NCI-H128 (cell line): ENCODE measurements around the gene PPP2R1A.
"Not testable (repeated sequence)": the region's sequence is repeated elsewhere in the genome, so short reads cannot be mapped to it uniquely, and the experiment has no call there.

ENCODE experiments used
- DNase-seq: peaks from one replicate; lab custom pipeline; 2025; ENCODE audit not compliant: unreplicated experiment; lab: John Stamatoyannopoulos, UW

PPP2R1A gene

DNA sequence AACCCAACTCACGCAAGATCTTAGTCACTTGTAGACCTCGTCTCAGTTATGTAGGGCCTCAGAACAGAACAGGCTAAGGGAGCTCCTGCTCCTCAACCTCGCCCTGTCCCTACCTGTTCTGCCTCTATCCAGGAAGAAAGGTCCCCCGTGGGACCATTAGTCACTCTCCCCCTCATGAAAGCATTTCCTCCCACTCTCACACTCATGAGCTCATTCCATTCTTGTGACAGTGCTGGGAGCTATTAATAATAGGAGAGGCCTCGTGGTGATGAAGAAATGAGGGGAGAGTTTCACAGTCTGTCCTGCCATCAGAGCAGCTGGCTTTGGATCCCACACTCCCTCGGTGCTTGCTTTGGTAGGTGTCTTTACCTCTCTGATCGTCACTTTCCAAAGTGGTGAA, 10.2 kb downstream of the PPP2R1A start:
- no peak for DNase-seq

DNA sequence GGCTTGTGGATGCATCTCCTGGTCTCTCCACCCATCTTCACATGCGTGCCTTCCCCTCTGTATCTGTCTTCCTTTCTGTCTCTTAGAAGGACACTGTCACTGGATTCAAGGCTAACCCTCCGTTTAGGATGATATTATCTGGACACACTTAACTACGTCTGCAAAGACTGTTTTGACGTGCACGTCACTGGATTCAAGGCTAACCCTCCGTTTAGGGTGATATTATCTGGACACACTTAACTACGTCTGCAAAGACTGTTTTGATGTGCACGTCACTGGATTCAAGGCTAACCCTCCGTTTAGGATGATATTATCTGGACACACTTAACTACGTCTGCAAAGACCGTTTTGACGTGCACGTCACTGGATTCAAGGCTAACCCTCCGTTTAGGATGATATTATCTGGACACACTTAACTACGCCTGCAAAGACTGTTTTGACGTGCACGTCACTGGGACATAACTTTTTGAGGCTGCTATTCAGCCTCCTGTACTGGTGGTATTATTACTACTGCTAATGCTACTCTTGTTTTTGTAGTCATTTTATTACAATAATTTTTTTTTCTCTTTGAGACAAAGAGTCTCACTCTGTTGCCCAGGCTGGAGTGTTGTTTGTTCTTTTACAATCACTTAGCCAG, 11.0 kb downstream of the PPP2R1A start:
- not testable (repeated sequence) for DNase-seq

DNA sequence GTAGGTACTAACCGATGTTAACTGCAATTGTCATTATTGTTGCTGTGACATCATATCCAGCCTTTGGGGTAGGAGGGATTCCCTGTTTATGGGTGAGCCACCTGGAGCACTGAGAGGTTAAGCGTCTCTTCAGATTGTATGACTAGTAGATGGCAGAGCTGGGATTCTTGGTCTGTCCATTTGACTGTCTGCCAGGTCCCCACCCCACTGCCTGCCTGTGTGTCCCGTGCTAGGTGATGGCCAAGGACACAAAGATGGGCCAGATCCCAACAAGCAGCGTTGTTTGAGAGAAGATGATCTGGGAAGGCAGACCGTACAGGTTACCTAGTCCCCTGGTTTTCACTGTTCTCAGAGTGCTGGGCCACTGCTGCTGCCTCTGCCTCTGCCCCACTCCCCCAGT, 16.6 kb downstream of the PPP2R1A start:
- no peak for DNase-seq

DNA sequence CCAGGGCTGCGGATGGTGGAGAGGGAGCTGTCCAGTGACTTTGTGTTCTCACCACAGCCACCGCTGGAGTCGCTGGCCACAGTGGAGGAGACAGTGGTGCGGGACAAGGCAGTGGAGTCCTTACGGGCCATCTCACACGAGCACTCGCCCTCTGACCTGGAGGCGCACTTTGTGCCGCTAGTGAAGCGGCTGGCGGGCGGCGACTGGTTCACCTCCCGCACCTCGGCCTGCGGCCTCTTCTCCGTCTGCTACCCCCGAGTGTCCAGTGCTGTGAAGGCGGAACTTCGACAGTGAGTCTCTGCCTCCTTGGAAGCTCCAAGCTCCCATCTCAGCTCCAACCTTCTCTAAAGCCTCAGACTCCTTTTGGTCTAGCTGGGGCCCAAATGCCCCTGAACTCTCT, 21.4 kb downstream of the PPP2R1A start:
- DNase-seq, result no peak

DNA sequence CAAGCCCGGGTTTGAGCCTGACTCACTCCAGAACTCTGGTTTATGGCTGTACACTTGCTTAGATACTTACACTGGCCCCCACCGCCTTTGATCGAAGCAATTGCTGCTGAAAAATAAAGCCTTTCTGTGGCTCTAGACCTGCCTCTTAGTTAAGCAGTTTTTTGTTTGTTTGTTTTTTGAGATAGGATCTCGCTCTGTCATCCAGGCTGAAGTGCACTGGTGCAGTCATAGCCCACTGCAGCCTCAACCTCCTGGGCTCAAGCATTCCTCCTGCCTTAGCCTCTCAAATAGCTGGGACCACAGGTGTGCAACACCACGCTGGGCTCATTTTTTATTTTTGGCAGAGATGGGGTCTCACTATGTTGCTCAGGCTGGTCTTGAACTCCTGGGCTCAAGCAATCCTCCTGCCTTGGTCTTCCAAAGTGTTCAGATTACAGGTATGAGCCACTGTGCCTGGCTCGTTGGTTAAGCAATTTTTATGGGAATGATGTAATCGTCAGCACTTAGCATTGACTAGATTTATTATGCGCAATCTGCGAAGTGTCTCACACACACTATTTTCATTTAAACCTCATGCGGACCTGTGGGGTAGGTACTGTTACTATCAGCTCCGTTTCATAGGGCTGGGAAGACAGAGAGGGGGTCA, 22.2 kb downstream of the PPP2R1A start:
- no peak for DNase-seq

DNA sequence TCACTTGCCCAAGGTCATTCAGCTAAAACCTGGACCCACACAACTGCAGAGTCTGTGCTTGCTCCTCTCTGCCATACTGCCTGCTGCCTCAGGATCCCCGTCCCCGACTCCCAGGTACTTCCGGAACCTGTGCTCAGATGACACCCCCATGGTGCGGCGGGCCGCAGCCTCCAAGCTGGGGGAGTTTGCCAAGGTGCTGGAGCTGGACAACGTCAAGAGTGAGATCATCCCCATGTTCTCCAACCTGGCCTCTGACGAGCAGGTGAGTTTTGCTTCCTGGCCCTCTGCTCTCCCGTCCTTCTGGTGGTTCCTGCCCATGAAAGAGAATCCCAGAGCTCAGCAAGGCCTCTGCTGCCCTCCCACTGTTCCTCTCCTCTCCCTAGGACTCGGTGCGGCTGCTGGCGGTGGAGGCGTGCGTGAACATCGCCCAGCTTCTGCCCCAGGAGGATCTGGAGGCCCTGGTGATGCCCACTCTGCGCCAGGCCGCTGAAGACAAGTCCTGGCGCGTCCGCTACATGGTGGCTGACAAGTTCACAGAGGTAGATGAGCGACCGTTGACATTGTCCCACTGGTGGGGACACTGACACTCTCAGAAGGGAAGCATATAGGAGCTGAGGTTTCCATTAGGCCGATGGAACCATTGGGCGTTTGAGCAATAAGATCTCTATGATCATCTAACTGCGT, 22.9 kb downstream of the PPP2R1A start:
- no peak for DNase-seq

DNA sequence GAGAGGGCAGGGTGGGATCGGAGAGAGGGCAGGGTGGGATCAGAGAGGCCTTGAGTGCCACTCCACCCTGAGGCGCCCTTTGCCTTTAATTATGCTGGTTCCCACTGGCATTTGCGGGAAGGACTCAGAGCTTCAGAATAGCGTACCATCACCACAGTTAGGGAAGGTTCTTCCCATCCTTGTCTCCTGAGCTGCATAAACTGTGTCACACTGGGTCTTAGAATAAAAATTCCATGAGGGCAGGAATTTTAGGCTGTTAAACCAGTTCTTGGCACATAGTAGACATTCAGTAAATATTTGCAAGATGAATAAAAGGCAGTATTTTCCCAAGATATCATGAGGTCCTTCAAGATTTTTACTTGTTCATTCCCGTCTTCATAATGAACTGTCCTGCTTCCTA, 24.4 kb downstream of the PPP2R1A start:
- no peak for DNase-seq

DNA sequence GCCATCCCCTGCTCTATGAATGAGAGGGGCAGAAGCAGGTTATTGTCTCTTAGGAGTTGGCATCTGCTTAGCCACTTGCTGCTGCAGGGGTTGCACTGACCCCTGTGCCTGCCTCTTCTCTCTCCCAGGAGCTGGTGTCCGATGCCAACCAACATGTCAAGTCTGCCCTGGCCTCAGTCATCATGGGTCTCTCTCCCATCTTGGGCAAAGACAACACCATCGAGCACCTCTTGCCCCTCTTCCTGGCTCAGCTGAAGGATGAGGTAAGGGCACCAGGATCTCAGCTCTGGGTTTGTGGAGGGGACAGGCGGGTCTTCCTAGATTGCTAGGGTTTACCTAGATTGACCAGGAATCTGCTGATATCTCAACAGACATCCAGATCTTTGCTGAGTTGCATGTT, 26.5 kb downstream of the PPP2R1A start:
- no peak for DNase-seq

DNA sequence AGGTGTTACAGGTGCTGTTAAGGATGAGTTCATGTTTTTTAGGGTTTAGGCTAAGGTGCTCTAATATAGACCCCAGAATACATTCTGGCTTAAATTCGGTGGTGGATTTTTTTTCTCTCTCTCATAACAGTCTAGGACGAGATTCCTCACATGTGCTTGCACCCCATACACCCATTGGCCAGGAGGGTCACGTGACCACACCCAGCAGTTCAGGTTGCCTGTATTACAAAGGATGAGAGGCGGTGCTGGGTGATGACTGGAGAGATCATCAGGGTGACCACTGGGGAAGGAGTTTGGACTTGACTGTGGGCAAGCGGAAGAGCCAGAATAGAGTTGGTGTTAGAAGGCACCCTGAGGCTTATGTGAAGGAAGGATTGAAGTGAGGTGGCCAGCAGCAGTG, 27.7 kb downstream of the PPP2R1A start:
- DNase-seq, result no peak

DNA sequence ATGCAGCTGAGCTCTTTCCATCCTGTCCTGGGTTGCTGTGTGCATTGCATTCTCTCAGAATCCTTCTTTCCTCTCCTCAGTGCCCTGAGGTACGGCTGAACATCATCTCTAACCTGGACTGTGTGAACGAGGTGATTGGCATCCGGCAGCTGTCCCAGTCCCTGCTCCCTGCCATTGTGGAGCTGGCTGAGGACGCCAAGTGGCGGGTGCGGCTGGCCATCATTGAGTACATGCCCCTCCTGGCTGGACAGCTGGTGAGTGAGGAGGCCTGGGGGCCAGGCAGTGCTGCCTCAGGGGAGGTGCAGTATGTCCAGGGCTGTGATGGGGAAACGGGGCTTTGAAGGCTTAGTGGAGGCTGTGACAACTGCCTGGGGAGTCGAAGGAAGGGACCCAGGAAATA, 29.8 kb downstream of the PPP2R1A start:
- DNase-seq, result no peak

DNA sequence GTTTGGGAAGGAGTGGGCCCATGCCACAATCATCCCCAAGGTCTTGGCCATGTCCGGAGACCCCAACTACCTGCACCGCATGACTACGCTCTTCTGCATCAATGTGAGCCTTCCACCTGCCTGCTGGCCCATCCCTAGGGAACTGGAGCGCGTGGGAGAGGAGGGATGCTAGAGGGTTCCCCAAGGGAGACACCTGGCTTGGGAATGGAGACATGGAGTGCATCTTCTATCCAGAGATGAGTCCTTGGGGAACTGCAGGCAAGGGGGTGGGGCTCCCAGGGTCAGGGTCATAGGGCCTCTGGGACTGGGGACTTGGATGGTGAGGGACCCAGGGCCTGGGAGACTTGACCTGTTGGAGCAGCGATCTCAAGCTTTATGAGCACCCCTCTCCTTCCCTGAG, 31.2 kb downstream of the PPP2R1A start:
- no peak for DNase-seq

DNA sequence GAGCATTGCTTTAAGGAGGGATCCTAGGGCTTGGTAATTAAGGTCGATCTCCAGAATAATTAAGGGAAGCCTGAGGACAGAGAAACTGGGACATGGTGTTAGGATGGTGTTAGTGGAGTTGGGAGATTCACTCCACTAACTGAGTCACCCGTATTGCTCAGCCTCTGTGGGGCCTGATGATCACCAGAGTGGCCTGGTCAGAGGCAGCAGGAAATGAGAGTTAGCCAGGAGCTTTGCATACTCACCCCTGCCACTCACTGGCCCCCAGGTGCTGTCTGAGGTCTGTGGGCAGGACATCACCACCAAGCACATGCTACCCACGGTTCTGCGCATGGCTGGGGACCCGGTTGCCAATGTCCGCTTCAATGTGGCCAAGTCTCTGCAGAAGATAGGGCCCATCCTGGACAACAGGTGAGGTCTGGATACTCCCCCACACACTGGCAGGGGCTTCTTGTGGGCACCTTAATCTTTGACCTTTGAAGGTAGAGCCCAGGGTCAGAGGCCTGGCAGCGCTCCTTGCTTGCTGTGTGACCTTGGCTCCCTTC, 32.1 kb downstream of the PPP2R1A start:
- DNase-seq, result no peak

DNA sequence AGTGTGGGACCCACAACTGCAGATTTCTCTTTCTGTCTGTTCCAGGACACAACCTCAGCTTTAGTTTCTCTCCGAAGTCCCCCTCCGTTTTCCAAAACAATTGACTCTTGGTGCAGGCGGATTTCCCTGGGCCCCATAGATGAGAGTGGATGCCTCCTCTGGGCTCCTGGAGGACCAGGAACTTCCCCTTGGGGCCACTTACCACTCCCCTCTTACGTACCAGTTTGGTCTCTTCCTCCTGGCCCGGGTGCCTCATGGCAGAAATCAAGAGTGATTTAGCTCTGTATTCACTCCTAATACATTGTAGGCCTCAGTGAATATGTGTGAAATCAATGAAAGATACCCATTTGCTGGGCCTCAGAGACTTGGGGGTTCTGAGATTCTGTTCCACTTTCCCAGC, 34.4 kb downstream of the PPP2R1A start:
- DNase-seq, result no peak

DNA sequence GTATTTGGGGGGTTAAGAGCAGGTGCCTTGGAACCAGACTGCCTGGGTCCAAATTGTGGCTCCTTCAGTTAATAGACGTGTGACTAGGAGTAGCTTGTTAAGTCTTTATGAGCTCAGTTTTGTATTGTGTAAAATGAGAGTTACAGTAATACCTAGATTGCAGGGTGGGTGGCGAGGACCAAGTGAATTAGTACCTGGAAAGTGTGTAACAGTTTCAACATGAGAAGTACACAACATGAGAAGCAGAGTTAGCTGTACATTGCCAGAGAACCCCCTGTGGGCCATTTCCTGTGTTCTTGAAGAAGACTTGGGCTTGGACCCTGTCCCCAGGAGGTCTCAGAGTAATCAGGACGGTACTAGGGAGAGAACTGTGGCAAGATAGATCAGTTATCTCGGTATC, 36.8 kb downstream of the PPP2R1A start:
- DNase-seq, result no peak

DNA sequence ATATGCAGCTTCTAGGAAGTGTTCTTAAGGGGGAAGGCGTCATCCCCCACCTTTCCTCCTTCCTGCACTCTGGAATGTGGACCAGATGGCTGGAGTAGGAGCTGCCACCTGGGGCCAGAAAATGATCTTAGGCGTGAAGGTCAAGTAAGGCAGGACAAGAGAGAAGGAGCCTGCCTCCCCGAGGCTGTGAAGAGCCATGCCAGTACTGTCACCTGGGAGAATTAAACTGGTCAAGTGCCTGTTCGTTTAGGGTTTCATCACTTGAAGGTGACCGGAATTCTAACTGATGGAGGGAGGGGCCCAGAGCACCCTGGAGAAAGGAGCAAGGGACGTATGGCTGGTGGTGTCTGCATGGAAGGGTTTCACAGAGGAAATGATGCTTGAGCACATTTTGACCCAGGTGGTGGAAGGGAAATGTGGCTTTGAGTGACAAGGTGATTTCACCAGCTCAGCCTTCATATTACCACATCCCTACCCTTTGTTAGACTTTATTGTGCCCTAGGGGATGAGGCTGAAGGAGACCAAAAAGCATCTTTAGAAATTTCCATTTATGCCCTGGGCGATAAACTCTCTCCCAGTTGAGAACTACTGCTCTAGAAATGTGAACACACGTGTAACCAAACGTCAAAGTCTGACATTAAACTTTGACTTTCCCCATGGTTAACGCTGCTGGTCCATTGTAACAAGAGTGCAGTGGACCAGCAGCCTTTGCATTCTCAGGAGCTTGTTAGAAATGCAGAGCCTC, 37.5 kb downstream of the PPP2R1A start:
- no peak for DNase-seq

DNA sequence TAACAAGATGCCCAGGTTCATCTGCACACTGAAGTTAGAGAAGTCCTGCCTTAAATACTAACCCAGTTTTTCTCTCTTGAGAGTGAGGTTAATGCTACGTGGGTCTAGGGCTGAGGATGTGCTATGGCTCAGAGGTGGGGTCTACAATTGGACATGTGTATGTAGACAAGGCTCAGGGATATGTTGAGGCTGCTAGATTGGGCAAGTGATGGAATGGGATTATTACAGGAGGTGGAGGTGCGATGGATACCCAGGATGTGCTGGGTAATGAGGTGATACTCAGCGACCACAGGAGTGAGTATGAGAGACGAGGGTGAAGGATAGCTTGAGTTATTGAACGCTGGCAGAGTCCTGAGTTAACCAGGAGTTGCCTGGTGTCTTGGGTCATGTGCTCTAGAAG, 38.1 kb downstream of the PPP2R1A start:
- no peak for DNase-seq

DNA sequence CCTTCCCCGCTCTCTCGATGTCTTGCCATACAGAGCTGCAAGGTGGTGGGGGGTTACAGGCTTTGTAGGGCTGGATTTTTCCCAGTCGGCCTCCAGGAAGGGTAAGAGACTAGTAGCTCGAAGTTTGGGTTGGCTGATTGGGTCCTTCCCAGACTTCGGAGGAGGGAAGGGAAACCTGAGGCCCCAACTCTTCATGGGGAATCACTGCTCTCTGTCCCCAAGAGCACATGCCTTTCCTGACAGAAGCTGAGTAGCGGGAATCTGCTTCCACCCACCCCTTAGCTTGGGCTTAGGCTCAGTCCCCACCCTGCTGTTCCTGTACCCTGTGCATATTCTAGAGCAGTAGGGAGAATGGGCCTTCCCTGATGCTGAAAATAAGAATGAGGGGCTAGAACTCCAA, 39.7 kb downstream of the PPP2R1A start:
- no peak for DNase-seq

DNA sequence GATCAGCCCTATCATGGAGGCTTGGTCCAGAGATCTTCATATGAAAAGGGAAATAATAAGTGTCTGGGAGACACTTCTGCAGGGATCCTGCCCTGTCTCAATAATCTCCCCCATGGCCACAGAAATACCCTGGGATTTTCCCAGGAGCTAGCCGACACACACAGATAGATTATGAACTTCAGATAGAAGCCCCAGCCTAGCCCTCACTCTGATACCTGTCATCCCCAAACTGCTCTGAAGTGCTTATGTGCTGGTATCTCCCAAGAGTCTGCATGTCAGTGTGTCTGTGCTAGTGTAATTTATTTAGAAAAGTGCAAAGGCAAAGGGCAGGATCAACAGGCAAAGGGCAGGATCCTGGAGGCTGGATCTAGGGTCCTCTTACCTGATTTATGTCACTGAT, 40.8 kb downstream of the PPP2R1A start:
- DNase-seq, result no peak

DNA sequence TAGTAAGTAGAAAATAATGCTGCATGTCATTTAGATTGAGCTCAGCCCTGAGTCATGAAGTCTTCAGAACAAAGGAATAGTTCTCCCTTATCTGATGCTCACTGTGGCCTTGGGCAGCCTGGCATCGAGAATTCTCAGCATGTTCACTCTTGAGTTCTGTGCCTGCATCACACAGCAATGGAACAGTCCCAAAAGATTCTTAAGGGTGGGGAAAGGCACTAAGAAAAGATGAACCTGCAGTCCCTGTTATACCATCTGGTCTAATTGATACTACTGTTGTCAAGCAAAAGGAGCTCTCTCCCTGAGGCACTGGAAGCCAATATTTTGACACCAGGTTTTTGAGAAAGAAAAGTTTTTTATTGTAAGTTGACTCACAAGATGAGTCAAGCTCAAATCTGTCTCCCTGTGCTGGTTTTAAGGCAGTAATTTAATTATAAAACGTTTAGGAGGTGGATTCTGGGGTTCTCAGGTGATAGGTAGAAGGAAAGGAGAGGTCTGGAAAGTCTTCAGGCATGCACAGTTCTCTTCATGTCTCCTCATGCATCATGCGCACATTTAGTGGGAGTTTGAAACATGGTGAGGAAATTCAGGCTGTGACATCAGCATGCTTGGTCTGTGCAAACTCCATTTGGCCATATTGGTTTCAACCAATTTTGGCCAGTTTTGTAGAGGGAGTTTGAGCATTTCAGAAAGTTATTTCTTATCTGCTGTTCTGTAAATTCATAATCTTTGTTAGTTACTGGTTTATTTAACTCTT, 41.5 kb downstream of the PPP2R1A start:
- DNase-seq, result no peak

DNA sequence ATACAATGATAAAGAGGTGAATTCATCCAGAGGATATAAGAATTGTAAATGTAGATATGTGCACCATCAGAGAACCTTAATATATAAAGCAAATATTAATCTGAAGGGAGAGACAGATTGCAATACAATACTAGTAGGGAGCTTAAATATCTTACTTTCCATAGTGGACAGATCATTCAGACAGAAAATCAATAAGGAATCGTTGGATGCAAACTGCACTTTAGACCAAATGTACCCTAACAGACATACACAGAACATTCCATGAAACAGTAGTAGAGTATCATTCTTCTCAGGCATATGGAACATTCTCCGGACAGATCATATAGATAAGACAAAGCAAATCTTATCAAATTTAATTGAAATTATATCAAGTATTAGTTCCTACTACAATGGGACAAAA, 44.6 kb downstream of the PPP2R1A start:
- DNase-seq, result no peak

DNA sequence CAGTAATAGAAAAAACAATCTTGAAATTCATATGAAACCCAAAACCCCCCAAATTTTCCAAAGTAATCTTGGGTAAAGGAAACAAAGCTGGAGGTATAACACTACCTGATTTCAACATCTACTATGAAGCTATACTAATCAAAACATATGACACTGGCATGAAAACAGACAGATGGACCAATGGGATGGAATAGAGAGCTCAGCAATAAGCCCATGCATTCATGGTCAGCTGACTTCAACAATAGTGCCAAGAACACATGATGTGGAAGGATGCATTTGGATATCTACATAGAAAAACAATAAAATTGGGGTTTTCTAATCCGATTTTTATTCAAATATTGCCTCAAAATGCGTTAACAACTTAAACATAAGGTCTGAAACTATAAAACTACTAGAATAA, 47.3 kb downstream of the PPP2R1A start:
- DNase-seq, result no peak
